Adrenal gland (tissue), 5 donors: ENCODE data around the gene MAPK1.

ENCODE experiments used
- POLR2A ChIP-seq, 2 donors: fragments of 450-650 bp; IDR thresholded peaks; one replicate each; pipeline ENCODE4 v1.6.1; 2017; ENCODE audit warnings: antibody characterized with exemption in 2 of 2, mild to moderate bottlenecking in 2 of 2, moderate library complexity in 1 of 2
- TF ChIP-seq, protein P1 (sequence below), 6 experiments: fragments of 450-650 bp in 4 of 6; fragments of 200-600 bp in 2 of 6; sonication (generic) in 1 of 6; IDR thresholded peaks; 1 replicate in 5 of 6; 2 replicates in 1 of 6; pipeline versions ENCODE4 v1.5.1 to v1.8.0; 2016 to 2021; ENCODE audit warnings: antibody characterized with exemption in 6 of 6, mild to moderate bottlenecking in 2 of 6, moderate library complexity in 1 of 6
- donor health status: DM: no; HTN: no; CAD: no.

DNA sequence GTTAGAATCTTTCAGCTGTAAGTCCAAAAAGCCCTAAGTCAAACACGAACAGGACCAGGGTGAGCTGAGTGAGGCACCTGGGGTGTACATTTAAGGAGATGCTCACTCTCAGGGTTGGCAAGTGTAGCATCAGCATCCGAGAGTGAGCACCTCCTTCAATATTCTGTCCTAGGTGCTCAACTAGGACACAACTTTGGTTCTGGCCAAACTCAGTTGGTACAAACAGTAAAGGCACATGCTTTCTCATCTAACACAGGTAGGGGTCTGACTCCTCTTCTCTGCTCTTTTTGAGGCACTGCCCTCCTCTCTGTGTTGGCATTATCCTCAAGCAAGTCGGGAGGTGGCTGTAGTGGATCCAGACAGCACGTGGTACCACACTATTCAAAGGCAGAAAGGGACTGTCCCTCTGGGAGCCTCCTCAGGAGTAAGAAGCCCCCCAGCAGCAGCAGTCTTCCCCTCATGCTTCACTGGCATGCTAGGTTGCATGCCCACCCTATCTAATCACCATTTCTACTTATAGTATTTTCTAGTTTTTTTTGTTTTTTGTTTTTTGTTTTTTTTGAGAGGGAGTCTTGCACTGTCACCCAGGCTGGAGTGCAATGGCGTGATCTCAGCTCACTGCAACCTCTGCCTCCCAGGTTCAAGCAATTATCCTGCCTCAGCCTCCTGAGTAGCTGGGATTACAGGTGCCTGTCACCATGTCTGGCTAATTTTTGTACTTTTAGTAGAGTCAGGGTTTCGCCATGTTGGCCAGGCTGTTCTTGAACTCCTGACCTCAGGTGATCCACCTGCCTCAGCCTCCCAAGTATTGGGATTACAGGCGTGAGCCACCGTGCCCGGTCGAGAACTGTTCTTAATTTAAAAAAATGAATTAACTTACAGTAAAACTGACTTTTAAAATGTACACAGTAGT lies 14.7 kb upstream of the MAPK1 start:
- TF ChIP-seq, protein P1, sequence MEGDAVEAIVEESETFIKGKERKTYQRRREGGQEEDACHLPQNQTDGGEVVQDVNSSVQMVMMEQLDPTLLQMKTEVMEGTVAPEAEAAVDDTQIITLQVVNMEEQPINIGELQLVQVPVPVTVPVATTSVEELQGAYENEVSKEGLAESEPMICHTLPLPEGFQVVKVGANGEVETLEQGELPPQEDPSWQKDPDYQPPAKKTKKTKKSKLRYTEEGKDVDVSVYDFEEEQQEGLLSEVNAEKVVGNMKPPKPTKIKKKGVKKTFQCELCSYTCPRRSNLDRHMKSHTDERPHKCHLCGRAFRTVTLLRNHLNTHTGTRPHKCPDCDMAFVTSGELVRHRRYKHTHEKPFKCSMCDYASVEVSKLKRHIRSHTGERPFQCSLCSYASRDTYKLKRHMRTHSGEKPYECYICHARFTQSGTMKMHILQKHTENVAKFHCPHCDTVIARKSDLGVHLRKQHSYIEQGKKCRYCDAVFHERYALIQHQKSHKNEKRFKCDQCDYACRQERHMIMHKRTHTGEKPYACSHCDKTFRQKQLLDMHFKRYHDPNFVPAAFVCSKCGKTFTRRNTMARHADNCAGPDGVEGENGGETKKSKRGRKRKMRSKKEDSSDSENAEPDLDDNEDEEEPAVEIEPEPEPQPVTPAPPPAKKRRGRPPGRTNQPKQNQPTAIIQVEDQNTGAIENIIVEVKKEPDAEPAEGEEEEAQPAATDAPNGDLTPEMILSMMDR (IDR thresholded peaks at IDR 0.05): no peak
- TF ChIP-seq POLR2A (IDR thresholded peaks at IDR 0.05): no peak
